ENCODE data around the gene RXYLT1.
"Not testable (repeated sequence)": the region's sequence is repeated elsewhere in the genome, so short reads cannot be mapped to it uniquely, and the experiment has no call there.

RXYLT1 gene

GRCh38 chr12:63802012-63802608, 22.4 kb downstream of the RXYLT1 start:
- peak; percentile 37 for DNase-seq (ENCODE audit: low spot score)

- DNase-seq (ENCODE audit: low spot score), result no peak
These were observed 25.0 kb downstream of the RXYLT1 start for GRCh38 chr12:63804746-63805145.

GRCh38 chr12:63805704-63806672, 26.3 kb downstream of the RXYLT1 start:
- no peak for DNase-seq (ENCODE audit: low spot score)

- no peak for DNase-seq (ENCODE audit: low spot score)
These were observed 28.9 kb downstream of the RXYLT1 start for GRCh38 chr12:63808631-63809030.

- DNase-seq (ENCODE audit: low spot score), result no peak
These were observed 29.9 kb downstream of the RXYLT1 start for GRCh38 chr12:63809566-63809965.

GRCh38 chr12:63811334-63811733, 31.6 kb downstream of the RXYLT1 start:
- DNase-seq (ENCODE audit: low spot score), result no peak

- DNase-seq (ENCODE audit: low spot score), result no peak
These were observed 32.0 kb downstream of the RXYLT1 start for GRCh38 chr12:63811755-63812154.

- no peak for DNase-seq (ENCODE audit: low spot score)
These were observed 34.5 kb downstream of the RXYLT1 start for GRCh38 chr12:63814146-63814772.

- DNase-seq (ENCODE audit: low spot score), result no peak
These were observed 35.8 kb downstream of the RXYLT1 start for GRCh38 chr12:63815482-63815852.

- DNase-seq (ENCODE audit: low spot score), result no peak
These were observed 36.3 kb downstream of the RXYLT1 start for GRCh38 chr12:63816031-63816430.

GRCh38 chr12:63820427-63820826, 40.7 kb downstream of the RXYLT1 start:
- no peak for DNase-seq (ENCODE audit: low spot score)

- no peak for DNase-seq (ENCODE audit: low spot score)
These were observed 42.1 kb downstream of the RXYLT1 start for GRCh38 chr12:63821781-63822251.

GRCh38 chr12:63822352-63822751, 42.6 kb downstream of the RXYLT1 start:
- no peak for DNase-seq (ENCODE audit: low spot score)

- DNase-seq (ENCODE audit: low spot score), result no peak
These were observed 43.3 kb downstream of the RXYLT1 start for GRCh38 chr12:63823040-63823439.

GRCh38 chr12:63826006-63826585, 46.4 kb downstream of the RXYLT1 start:
- no peak for DNase-seq (ENCODE audit: low spot score)

- DNase-seq (ENCODE audit: low spot score), result no peak
These were observed 49.2 kb downstream of the RXYLT1 start for GRCh38 chr12:63828867-63829266.

- DNase-seq (ENCODE audit: low spot score), result no peak
These were observed 56.3 kb downstream of the RXYLT1 start for GRCh38 chr12:63836046-63836445.

- DNase-seq (ENCODE audit: low spot score), result no peak
These were observed 57.2 kb downstream of the RXYLT1 start for GRCh38 chr12:63836936-63837335.

GRCh38 chr12:63838411-63838810, 58.7 kb downstream of the RXYLT1 start:
- no peak for DNase-seq (ENCODE audit: low spot score)

- no peak for DNase-seq (ENCODE audit: low spot score)
These were observed 61.3 kb downstream of the RXYLT1 start for GRCh38 chr12:63841011-63841410.

- no peak for DNase-seq (ENCODE audit: low spot score)
These were observed 61.9 kb downstream of the RXYLT1 start for GRCh38 chr12:63841571-63841970.

GRCh38 chr12:63842750-63843149, 63.0 kb downstream of the RXYLT1 start:
- DNase-seq (ENCODE audit: low spot score), result not testable (repeated sequence)

Measured in hematopoietic multipotent progenitor cell treated with erythropoietin and hydrocortisone succinate and interleukin-3 and kit ligand, for 17 days (in vitro differentiated cells).